Left ventricle myocardium inferior (tissue), 1 donor: ENCODE data around the gene ZNF283. TPM values are rescaled to one million over a fixed set of nuclear protein-coding genes. Genes with fewer than 3 reads are reported as not detected.
"Not testable (repeated sequence)": the region's sequence is repeated elsewhere in the genome, so short reads cannot be mapped to it uniquely, and the experiment has no call there.

Experiments used
- DNase-seq: peaks from one replicate; pipeline ENCODE4 v3.0.0-alpha.2; 2020
- H3K27ac ChIP-seq: fragments of 200-600 bp; replicated peaks from 2 replicates; pipeline ENCODE4 v1.8.0; 2021
- H3K27me3 ChIP-seq: fragments of 200-600 bp; 2 replicates; pipeline ENCODE4 v1.8.0; 2021; ENCODE audit warnings: low read depth
- H3K36me3 ChIP-seq: fragments of 200-600 bp; 2 replicates; pipeline ENCODE4 v1.8.0; 2021
- H3K4me1 ChIP-seq: fragments of 200-600 bp; 2 replicates; pipeline ENCODE4 v1.8.0; 2021
- H3K4me3 ChIP-seq: fragments of 200-600 bp; 2 replicates; pipeline ENCODE4 v1.8.0; 2021; ENCODE audit warnings: mild to moderate bottlenecking, moderate library complexity
- H3K9me3 ChIP-seq: fragments of 200-600 bp; replicated peaks from 2 replicates; pipeline ENCODE4 v1.8.0; 2021
- intact Hi-C: fragments of 100-400 bp; cut with micrococcal nuclease; formaldehyde crosslinking; loops from one replicate; pipeline ENCODE4 v1.11.0; 2022
- total RNA-seq: library from RNA; stranded (reverse); fragmentation: NEBNext Ultra II Directional; extraction: Animal tissue kit (Norgen Biotek cat#: 25700); gene quantifications from one replicate; pipeline ENCODE4 v1.2.1, GENCODE V29; 2021
- TF ChIP-seq, protein P1 (sequence below): fragments of 200-600 bp; IDR thresholded peaks from 2 replicates; pipeline ENCODE4 v1.8.0; 2021; ENCODE audit warnings: antibody characterized with exemption, mild to moderate bottlenecking, borderline replicate concordance
- donor health status: DM: no; HTN: yes; CAD: no; lungs with severe emphysema.

Gene ZNF283
- total RNA-seq, 1 donor from 2014 or later: 14.7 TPM

DNA sequence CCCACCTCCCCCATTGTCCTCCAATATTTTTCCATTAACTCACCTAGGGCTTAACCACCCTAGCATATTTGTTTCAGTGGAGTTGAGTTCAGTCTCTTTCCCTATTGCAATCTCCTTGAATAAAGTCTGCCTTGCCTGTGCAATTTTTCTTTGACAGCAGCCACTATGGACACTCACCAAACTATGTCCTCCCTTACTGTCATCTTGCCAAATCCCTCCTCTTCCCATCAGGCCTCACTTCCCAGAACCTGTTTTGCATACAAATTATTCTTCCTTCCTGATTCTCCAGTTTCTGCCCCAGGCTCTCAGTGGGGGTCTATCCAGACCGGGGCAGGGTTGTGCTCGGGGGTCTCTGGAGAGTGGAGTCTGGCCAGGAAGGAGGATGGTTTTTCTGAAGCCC, 22.7 kb upstream of the ZNF283 start:
- Histone ChIP-seq H3K4me1 (peaks cover 4% of the 10 kb centered on the region), H3K27ac (no peak overlapping the region), H3K27me3 (peaks cover 15% of the 10 kb centered on the region), H3K36me3 (no peaks in the 10 kb centered on the region), H3K9me3 (no peaks in the 10 kb centered on the region), H3K4me3 (no peak overlapping the region)
- TF ChIP-seq, protein P1, sequence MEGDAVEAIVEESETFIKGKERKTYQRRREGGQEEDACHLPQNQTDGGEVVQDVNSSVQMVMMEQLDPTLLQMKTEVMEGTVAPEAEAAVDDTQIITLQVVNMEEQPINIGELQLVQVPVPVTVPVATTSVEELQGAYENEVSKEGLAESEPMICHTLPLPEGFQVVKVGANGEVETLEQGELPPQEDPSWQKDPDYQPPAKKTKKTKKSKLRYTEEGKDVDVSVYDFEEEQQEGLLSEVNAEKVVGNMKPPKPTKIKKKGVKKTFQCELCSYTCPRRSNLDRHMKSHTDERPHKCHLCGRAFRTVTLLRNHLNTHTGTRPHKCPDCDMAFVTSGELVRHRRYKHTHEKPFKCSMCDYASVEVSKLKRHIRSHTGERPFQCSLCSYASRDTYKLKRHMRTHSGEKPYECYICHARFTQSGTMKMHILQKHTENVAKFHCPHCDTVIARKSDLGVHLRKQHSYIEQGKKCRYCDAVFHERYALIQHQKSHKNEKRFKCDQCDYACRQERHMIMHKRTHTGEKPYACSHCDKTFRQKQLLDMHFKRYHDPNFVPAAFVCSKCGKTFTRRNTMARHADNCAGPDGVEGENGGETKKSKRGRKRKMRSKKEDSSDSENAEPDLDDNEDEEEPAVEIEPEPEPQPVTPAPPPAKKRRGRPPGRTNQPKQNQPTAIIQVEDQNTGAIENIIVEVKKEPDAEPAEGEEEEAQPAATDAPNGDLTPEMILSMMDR: no peak
- DNase-seq: no peak
- intact Hi-C loops: no loop called here

DNA sequence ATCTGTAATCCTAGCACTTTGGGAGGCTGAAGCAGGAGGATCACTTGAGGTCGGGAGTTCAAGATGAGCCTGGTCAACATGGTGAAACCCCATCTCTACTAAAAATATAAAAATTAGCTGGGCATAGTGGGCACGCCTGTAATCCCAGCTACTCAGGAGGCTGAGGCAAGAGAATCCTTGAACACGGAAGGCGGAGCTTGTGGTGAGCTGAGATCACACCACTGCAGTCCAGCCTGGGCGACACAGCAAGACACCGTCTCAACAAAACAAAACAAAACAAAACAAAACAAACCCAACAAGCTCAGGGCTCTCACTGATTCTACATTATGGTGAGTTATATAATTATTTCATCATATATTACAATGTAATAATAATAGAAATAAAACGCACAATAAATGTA, 20.7 kb upstream of the ZNF283 start:
- H3K27me3 ChIP-seq, H3K4me1 ChIP-seq, H3K4me3 ChIP-seq, intact Hi-C loops, DNase-seq, H3K36me3 ChIP-seq, H3K9me3 ChIP-seq, H3K27ac ChIP-seq: not testable (repeated sequence)

DNA sequence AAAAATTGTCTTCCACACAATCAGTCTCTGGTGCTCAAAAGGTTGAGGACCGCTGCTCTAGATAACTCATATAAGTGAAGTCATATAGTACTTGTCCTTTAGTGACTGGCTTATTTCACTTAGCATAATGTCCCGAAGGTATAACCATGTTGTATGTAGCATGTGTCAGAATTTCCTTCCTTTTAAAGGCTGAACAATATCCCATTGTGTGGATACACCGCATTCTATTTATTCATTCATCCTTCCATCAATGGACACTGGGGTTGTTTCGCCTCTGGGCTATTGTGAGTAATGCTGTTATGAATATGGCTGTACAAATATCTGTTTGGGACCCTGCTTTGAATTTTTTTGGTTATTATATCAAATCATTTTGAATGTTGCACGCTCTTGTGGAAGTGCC, 20.3 kb upstream of the ZNF283 start:
- intact Hi-C loops: no loop called here
- Histone ChIP-seq H3K27me3 (peaks cover 9% of the 10 kb centered on the region), H3K36me3 (no peaks in the 10 kb centered on the region), H3K9me3 (no peaks in the 10 kb centered on the region), H3K4me1 (no peaks in the 10 kb centered on the region), H3K4me3 (no peak overlapping the region), H3K27ac (no peak overlapping the region)
- no peak for DNase-seq
- TF ChIP-seq, protein P1: no peak

DNA sequence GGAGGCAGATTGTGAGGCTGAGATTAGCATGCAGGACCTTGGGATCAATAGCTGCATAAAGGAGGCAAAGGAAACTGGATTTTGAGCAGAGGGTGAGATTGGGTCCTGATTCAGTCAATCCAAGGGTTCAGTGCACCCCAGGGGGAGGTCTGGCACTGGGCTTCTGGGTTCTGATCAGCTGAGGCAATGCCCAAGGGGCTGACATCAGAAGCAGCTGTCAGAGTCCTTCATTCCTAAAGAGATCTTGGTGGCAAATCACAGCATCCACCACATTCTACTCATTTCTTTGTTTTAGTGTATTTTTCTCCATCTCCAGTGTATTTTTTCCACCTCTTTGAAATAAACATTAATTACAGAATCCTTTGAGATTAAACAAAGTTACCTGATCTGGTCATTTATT, 19.5 kb upstream of the ZNF283 start:
- Histone ChIP-seq H3K4me3 (no peak overlapping the region), H3K4me1 (no peaks in the 10 kb centered on the region), H3K9me3 (no peaks in the 10 kb centered on the region), H3K27ac (no peak overlapping the region), H3K36me3 (no peaks in the 10 kb centered on the region), H3K27me3 (peaks cover 9% of the 10 kb centered on the region)
- TF ChIP-seq, protein P1: no peak
- intact Hi-C loops: no loop called here
- DNase-seq: no peak

DNA sequence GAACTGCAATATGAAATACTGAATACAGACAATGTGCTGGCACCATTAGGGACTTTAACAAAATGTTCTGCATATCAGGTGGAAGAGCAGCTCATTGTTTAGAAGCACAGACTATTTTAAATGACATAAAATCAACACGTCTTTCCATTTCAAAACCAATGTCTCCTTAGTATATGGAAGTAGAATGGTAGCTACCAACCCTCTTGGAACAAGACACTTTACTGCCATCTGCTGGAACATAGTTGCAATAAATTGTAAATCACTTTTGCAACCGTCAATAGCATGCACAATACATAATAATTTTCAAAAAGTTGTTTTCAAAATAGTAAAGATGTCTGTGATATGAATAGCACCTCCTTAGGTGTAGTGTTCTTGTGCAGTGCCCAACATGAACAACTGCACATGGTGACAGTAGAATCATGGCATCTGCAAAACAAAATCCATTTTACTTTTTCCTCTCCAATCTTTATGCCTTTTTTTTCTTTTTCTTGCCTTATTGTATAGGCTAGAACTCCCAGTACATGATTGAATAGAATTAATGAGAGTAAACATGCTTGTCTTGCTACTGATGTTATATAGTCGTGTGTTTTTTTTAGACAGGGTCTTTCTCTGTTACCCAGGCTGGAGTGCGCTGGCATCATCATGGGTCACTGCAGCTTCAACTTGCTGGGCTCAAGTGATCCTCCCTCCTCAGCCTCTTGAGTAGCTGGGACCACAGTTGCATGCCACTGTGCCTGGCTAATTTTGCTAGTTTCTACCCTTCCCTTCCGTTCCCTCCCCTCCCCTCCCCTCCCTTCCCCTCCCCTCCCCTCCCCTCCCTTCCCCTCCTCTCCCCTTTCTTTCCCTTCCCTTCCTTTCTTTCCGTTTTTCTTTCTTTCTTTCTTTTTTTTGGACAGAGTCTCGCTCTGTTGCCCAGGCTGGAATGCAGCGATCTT, 17.1 kb upstream of the ZNF283 start:
- no peaks in the 10 kb centered on the region for H3K4me1 ChIP-seq
- no peak for DNase-seq
- TF ChIP-seq, protein P1: peak; percentile 64
- H3K4me3 ChIP-seq: no peak overlapping the region
- H3K36me3 ChIP-seq: no peaks in the 10 kb centered on the region
- H3K27me3 ChIP-seq: peaks cover 9% of the 10 kb centered on the region
- H3K9me3 ChIP-seq: no peaks in the 10 kb centered on the region
- no peak overlapping the region for H3K27ac ChIP-seq
- intact Hi-C loops: no loop called here

DNA sequence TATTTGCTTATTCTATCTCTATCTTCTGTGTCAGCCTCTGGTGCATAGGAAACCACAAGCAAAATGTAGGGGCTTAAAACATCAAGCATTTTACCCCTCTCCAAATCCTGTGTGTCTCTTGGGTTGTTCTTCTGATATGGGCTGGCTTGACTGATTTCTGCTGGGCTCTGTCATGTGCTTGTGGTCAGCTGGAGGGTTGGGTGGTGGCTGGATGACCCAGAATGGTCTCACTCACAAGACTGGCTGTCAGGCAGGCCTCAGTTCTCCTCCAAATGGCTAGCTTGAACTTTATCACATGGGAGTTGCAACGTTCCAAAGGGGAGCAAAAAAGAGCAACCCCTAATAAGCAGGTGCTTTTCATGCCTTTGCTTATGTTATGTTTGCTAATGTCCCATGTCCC, 15.3 kb upstream of the ZNF283 start:
- Histone ChIP-seq H3K4me1 (no peaks in the 10 kb centered on the region), H3K27me3 (peaks cover 9% of the 10 kb centered on the region), H3K27ac (no peak overlapping the region), H3K36me3 (no peaks in the 10 kb centered on the region), H3K9me3 (no peaks in the 10 kb centered on the region), H3K4me3 (no peak overlapping the region)
- TF ChIP-seq, protein P1: no peak
- no peak for DNase-seq
- intact Hi-C loops: no loop called here
